ENCODE data around the gene EML1.

Gene EML1

DNA sequence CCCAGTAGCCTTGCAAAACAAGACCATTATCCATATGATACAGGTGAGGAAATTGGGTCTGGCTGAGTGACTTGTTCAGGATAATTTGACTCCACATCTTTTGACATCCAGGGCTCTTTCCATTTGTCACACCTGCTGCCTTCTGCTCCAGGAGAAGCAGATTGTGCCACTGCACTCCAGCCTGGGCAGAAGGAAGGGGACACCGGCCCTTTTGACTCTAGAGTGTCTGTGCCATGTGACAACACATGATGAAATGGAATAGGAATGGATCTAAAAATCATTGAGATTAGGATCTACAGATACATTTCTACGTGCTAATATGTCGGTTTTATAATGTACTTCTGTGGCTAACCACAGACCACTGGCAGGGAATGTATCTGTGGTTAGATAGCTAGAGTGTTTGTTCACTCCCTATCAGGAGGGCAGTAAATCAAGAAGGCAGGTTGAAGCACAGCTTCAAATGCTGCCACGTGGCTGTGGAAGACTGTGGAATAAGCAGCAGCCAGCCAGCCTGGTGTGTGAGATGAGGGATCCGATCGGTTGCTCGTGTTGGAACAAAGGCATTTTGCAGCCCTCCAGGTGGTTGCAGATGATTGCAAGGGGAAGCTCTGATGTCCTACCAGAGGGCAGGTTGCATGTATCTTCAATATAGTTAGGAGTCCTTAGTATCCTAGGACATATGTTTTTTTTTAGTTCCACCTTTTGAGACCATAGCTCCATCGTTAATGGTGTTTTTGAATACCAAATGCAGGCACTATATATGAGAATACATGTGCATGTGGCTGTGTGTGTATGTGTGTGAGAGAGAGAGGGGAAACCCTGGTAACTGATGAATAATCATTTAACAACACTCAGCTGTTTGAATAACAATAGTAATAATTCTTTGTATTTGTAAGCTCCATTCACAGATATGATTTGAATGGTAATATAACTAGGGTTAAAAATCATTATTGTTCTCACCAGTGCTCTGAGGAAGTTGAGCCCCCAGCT lies 28.6 kb downstream of the EML1 start:
- TF ChIP-seq, protein P1, sequence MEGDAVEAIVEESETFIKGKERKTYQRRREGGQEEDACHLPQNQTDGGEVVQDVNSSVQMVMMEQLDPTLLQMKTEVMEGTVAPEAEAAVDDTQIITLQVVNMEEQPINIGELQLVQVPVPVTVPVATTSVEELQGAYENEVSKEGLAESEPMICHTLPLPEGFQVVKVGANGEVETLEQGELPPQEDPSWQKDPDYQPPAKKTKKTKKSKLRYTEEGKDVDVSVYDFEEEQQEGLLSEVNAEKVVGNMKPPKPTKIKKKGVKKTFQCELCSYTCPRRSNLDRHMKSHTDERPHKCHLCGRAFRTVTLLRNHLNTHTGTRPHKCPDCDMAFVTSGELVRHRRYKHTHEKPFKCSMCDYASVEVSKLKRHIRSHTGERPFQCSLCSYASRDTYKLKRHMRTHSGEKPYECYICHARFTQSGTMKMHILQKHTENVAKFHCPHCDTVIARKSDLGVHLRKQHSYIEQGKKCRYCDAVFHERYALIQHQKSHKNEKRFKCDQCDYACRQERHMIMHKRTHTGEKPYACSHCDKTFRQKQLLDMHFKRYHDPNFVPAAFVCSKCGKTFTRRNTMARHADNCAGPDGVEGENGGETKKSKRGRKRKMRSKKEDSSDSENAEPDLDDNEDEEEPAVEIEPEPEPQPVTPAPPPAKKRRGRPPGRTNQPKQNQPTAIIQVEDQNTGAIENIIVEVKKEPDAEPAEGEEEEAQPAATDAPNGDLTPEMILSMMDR (IDR thresholded peaks at IDR 0.05; ENCODE audit: low read depth, low read length) = no peak
- H3K4me3 ChIP-seq (replicated peaks in 1 of 2; ENCODE audit: low read depth in 2 of 2, low read length in 2 of 2) = no peak overlapping the region
- DNase-seq (ENCODE audit: low read depth in 2 of 2) = peak; percentile 9 to 46

DNA sequence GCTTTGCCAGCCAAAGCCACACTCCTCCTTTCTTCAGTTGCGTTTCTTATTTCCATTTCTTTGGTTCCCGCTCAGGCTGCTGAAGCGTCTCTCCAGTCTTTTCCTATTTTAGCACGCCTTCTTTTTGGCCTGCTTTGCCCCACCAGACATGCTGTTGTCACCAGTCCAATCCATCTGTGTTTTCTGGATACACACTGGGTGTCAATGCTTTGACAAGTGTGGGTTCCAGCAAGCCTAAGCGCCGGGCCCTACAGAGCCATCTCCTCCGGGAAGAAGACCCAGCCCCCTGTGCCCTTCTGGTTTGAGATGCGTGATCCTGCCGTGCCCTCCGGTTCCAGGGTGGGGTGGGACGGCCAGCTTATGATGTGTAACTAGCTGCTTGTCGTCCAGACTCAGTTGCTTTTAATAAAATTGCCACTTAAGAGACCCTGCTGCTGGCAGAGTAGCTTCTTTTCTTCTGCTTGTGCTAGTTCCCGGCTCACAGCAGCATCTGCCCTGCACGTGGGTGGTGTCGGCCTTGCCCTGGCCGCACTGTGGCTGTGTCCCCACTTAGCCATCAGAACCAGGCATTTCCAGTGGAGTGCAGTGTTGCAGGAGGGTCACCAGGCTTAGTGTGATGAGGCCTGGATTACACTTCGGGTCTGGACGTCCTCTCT lies 29.7 kb downstream of the EML1 start:
- no peak for DNase-seq (ENCODE audit: low read depth in 2 of 2)
- no peak overlapping the region for H3K4me3 ChIP-seq (replicated peaks in 1 of 2; ENCODE audit: low read depth in 2 of 2, low read length in 2 of 2)
- TF ChIP-seq, protein P1 (IDR thresholded peaks at IDR 0.05; ENCODE audit: low read depth, low read length) = no peak

DNA sequence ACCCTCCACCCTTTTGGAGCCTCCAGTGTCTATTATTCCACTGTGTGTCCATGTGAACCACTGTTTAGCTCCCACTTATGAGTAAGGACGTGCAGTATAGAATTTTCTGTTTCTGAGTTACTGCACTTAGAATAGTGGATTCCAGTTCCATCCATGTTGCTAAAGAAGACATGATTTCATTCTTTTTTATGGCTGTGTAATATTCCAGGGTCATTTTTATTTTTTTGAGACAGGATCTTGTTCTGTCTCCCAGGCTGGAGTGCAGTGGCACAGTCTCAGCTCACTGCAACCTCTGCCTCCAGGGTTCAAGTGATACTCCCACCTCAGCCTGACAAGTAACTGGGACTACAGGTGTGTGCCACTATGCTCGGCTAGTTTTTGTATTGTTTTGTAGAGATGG lies 31.6 kb downstream of the EML1 start:
- no peak for DNase-seq (ENCODE audit: low read depth in 2 of 2)
- no peak overlapping the region for H3K4me3 ChIP-seq (replicated peaks in 1 of 2; ENCODE audit: low read depth in 2 of 2, low read length in 2 of 2)
- TF ChIP-seq, protein P1 (IDR thresholded peaks at IDR 0.05; ENCODE audit: low read depth, low read length) = no peak

DNA sequence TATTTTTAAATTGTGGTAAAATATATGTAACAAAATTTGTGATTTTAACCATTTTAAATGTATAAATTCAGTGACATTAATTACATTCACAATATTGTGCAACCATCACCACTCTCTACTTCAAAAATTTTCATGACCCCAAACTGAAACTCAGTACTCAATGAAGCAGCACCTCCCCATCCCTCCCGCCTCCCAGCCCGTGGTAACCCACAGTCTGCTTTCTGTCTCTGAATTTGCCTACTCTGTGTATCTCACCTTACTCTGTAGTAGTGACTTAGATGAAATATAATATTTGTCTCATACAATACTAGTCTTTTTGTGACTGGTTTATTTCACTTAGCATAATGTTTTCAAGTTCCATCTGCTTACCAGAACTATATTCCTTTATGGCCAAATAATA lies 36.2 kb downstream of the EML1 start:
- TF ChIP-seq, protein P1 (IDR thresholded peaks at IDR 0.05; ENCODE audit: low read depth, low read length) = no peak
- DNase-seq (ENCODE audit: low read depth in 2 of 2) = no peak
- H3K4me3 ChIP-seq (replicated peaks in 1 of 2; ENCODE audit: low read depth in 2 of 2, low read length in 2 of 2) = no peak overlapping the region

DNA sequence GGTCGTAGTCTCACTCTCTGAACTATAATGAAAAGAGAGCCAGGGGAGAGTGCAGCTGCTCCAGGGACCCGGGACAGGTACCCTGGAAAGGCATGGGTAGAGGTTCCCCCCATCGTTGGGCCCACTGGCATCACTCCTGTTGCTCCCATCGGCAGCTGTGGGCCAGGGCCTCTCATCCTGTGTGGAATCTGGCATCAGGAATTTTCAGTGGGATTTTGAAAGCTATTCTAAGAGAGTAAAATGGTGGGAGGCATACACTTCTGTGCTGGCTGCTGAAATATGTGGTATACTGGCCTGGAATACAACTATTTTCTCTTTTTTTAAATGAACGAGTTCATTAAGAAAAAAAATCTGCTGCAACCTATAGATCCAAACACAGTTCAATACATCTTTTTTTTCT lies 38.1 kb downstream of the EML1 start:
- H3K4me3 ChIP-seq (replicated peaks in 1 of 2; ENCODE audit: low read depth in 2 of 2, low read length in 2 of 2) = no peak overlapping the region
- no peak for DNase-seq (ENCODE audit: low read depth in 2 of 2)
- TF ChIP-seq, protein P1 (IDR thresholded peaks at IDR 0.05; ENCODE audit: low read depth, low read length) = no peak

DNA sequence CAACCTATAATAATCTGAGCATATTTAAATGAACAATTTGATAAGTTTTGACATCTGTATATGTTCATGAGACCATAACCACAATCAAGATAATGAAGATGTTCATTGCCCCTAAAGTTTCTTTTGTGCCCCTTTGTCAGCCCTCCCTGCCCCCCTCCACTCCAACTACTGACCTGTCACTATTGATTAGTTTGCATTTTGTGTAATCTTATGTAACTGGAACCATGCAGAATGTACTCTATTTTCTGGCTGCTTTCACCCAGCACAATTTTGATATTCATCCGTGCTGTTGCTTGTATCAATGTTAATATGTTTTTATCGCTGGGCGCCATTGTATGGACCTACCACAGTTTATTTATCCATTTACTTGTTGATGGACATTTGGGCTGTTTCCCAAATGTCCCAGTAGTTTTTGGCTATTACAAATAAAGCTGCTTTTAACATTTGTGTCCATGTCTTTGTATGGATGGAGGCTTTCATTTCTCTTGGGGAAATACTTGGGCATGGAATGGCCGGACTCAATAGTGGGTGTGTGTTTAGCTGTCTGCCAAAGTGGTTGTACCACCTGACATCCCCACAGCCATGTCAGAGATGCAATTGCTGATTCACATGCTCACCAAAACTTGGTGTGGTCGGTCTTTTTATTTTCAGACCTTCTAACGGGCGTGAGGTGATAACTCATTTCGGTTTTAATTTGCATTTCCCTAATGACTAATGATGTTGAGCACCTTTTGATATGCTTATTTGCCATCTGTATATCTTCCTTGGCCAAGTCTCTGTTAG lies 38.9 kb downstream of the EML1 start:
- TF ChIP-seq, protein P1 (IDR thresholded peaks at IDR 0.05; ENCODE audit: low read depth, low read length) = no peak
- H3K4me3 ChIP-seq (replicated peaks in 1 of 2; ENCODE audit: low read depth in 2 of 2, low read length in 2 of 2) = no peak overlapping the region
- DNase-seq (ENCODE audit: low read depth in 2 of 2) = no peak

Measured in cardiac fibroblast (primary cell).